GM12891 (cell line): ENCODE results near the gene RBM19.

Experiments used
- DNase-seq: peaks from one replicate; pipeline ENCODE4 v3.0.0; 2011; ENCODE audit warnings: low spot score; ENCODE audit not compliant: insufficient read length
- FAIRE-seq: peaks from 2 replicates; lab custom pipeline; 2011; peaks lifted over from hg19 to GRCh38; lab: Jason Lieb, UNC
- PAX5 ChIP-seq: IDR thresholded peaks from 2 replicates; pipeline ENCODE4 v1.6.1; 2011; ENCODE audit warnings: low read length, moderate library complexity, mild to moderate bottlenecking; ENCODE audit not compliant: insufficient read depth, severe bottlenecking
- POLR2A ChIP-seq: IDR thresholded peaks from 2 replicates; pipeline ENCODE4 v1.6.1; 2011; ENCODE audit warnings: low read depth, low read length, control low read depth
- POLR2AphosphoS5 ChIP-seq: IDR thresholded peaks from 2 replicates; pipeline ENCODE4 v1.6.1; 2011; ENCODE audit warnings: low read depth, low read length, control low read depth
- POU2F2 ChIP-seq: IDR thresholded peaks from 2 replicates; pipeline ENCODE4 v1.6.1; 2011; ENCODE audit warnings: low read depth, mild to moderate bottlenecking, control low read depth, low read length, moderate library complexity
- SPI1 ChIP-seq: IDR thresholded peaks from 2 replicates; pipeline ENCODE4 v1.6.1; 2011; ENCODE audit warnings: low read depth, low read length, control low read depth
- TAF1 ChIP-seq: IDR thresholded peaks from 2 replicates; pipeline ENCODE4 v1.6.1; 2011; ENCODE audit warnings: low read depth, low read length, control low read depth

The RBM19 gene

GRCh38 chr12:113974006-113974405, 7.9 kb upstream of the RBM19 start:
- DNase-seq (no peak), FAIRE-seq (no peak)
- TF ChIP-seq PAX5 (no peak), POU2F2 (no peak), POLR2AphosphoS5 (no peak), POLR2A (no peak), TAF1 (no peak), SPI1 (no peak)

- DNase-seq = no peak
- FAIRE-seq = no peak
- no peak for TF ChIP-seq POU2F2
- no peak for TF ChIP-seq POLR2AphosphoS5
- no peak for TF ChIP-seq TAF1
- no peak for TF ChIP-seq POLR2A
- TF ChIP-seq PAX5 = no peak
Observed at GRCh38 chr12:113973109-113973904, 7.2 kb upstream of the RBM19 start.

GRCh38 chr12:113971392-113971791, 5.3 kb upstream of the RBM19 start:
- DNase-seq = no peak
- TF ChIP-seq POLR2A (no peak), TAF1 (no peak), SPI1 (no peak), POU2F2 (no peak), PAX5 (no peak), POLR2AphosphoS5 (no peak)
- no peak for FAIRE-seq

- TF ChIP-seq TAF1 (no peak), POLR2AphosphoS5 (no peak), POU2F2 (no peak), PAX5 (no peak), POLR2A (no peak), SPI1 (no peak)
- FAIRE-seq (no peak), DNase-seq (no peak)
Observed at GRCh38 chr12:113970211-113970610, 4.1 kb upstream of the RBM19 start.

GRCh38 chr12:113967368-113967767, 1.2 kb upstream of the RBM19 start:
- no peak for FAIRE-seq
- no peak for TF ChIP-seq POLR2AphosphoS5
- no peak for TF ChIP-seq POLR2A
- no peak for TF ChIP-seq SPI1
- no peak for TF ChIP-seq PAX5
- no peak for TF ChIP-seq POU2F2
- no peak for TF ChIP-seq TAF1
- DNase-seq = no peak

- FAIRE-seq (no peak), DNase-seq (no peak)
- TF ChIP-seq POU2F2 (no peak), TAF1 (no peak), PAX5 (no peak), SPI1 (no peak), POLR2AphosphoS5 (no peak), POLR2A (no peak)
Observed at GRCh38 chr12:113962733-113963132, 3.4 kb downstream of the RBM19 start.

- DNase-seq (no peak), FAIRE-seq (no peak)
- TF ChIP-seq POLR2AphosphoS5 (no peak), SPI1 (no peak), PAX5 (no peak), POLR2A (no peak), POU2F2 (no peak), TAF1 (0 out of 2 replicates have a peak, but pooled peaks have one; percentile 18)
Observed at GRCh38 chr12:113961921-113962710, 4.0 kb downstream of the RBM19 start.

GRCh38 chr12:113960030-113960429, 6.1 kb downstream of the RBM19 start:
- DNase-seq (no peak), FAIRE-seq (no peak)
- TF ChIP-seq POLR2A (no peak), POU2F2 (no peak), POLR2AphosphoS5 (no peak), PAX5 (no peak), TAF1 (no peak), SPI1 (no peak)

- TF ChIP-seq SPI1 (no peak), POU2F2 (no peak), POLR2A (no peak), TAF1 (no peak), POLR2AphosphoS5 (no peak), PAX5 (no peak)
- no peak for DNase-seq
Observed at GRCh38 chr12:113959096-113959495, 7.0 kb downstream of the RBM19 start.

More at GRCh38 chr12:113959096-113959495, 7.0 kb downstream of the RBM19 start:
- no peak for FAIRE-seq
